ENCODE measurements around the gene LHX1.

DNA sequence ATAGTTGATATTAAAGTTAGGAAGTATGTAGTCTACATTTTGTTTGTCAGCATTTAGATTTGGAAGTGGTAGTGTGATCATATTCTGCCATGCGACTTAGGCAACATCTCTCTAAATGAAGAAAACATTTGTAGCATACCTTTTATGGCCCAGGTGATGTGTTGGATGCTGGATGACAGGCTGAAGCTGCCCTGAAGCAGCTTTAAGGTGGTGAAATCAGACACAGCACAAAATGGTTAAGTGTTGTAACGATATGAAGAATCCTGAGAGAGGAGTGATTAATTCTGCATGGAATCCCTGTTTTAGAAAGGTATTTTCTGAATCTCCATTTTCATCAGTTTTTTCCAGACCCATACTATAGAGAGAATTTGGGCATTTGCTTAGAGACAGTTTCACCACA lies 39.8 kb downstream of the LHX1 start:
- TF ChIP-seq, protein P1, sequence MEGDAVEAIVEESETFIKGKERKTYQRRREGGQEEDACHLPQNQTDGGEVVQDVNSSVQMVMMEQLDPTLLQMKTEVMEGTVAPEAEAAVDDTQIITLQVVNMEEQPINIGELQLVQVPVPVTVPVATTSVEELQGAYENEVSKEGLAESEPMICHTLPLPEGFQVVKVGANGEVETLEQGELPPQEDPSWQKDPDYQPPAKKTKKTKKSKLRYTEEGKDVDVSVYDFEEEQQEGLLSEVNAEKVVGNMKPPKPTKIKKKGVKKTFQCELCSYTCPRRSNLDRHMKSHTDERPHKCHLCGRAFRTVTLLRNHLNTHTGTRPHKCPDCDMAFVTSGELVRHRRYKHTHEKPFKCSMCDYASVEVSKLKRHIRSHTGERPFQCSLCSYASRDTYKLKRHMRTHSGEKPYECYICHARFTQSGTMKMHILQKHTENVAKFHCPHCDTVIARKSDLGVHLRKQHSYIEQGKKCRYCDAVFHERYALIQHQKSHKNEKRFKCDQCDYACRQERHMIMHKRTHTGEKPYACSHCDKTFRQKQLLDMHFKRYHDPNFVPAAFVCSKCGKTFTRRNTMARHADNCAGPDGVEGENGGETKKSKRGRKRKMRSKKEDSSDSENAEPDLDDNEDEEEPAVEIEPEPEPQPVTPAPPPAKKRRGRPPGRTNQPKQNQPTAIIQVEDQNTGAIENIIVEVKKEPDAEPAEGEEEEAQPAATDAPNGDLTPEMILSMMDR (conservative IDR thresholded peaks at IDR 0.05; ENCODE audit: low read length), result no peak
- TF ChIP-seq EZH2phosphoT487 (IDR thresholded peaks at IDR 0.05; ENCODE audit: borderline replicate concordance, low read depth, low read length), result no peak

Measured in OCI-LY7 (cell line).